Colonic mucosa (tissue), 4 donors: ENCODE results near the gene AK3. TPM values are rescaled to one million over a fixed set of nuclear protein-coding genes. Genes with fewer than 3 reads are reported as not detected.
A peak's percentile ranks its signal among the peaks of the same experiment; 100 is the strongest.

Source experiments
- DNase-seq: peaks from one replicate; pipeline ENCODE4 v3.0.0-alpha.2; 2020
- H3K27ac ChIP-seq: fragments of 200-600 bp; one replicate; pipeline ENCODE4 v1.8.0; 2021
- H3K27me3 ChIP-seq: fragments of 200-600 bp; one replicate; pipeline ENCODE4 v1.8.0; 2021
- H3K36me3 ChIP-seq: fragments of 200-600 bp; one replicate; pipeline ENCODE4 v1.8.0; 2021
- H3K4me1 ChIP-seq: fragments of 200-600 bp; one replicate; pipeline ENCODE4 v1.8.0; 2021; ENCODE audit warnings: mild to moderate bottlenecking
- H3K4me3 ChIP-seq: fragments of 200-600 bp; one replicate; pipeline ENCODE4 v1.8.0; 2021
- H3K9ac ChIP-seq, 2 donors: one replicate each; pipeline ENCODE4 v1.7.0; 2013; ENCODE audit warnings: control low read depth in 2 of 2, low read depth in 2 of 2, low read length in 2 of 2
- H3K9me3 ChIP-seq: fragments of 200-600 bp; one replicate; pipeline ENCODE4 v1.8.0; 2021
- CTCF ChIP-seq: fragments of 200-600 bp; IDR thresholded peaks from one replicate; pipeline ENCODE4 v1.8.0; 2022; ENCODE audit warnings: antibody characterized with exemption, mild to moderate bottlenecking
- intact Hi-C: fragments of 100-400 bp; cut with DNase I; formaldehyde crosslinking; loops from one replicate; pipeline ENCODE4 v1.14.1; 2022
- total RNA-seq, 2 donors: library from RNA; stranded (reverse); fragmentation: NEBNext Ultra II Directional in 1 of 2; extraction: Animal tissue kit (Norgen Biotek cat#: 25700) in 1 of 2; gene quantifications; one replicate each; pipeline ENCODE4 v1.2.1, GENCODE V29; 2021
- donor health status: healthy.
- donor health status: DM: no; HTN: no; CAD: no.
- donor health status: DM: no; HTN: no; CAD: no.

Gene AK3
- total RNA-seq, 2 donors from 2014 or later, result 80.3 to 95.7 TPM

GRCh38 chr9:4746278-4747030 is 5.5 kb upstream of the AK3 start:
- no peak for DNase-seq
- Histone ChIP-seq H3K4me3 (no peak overlapping the region), H3K9me3 (no peaks in the 10 kb centered on the region), H3K27ac (no peak overlapping the region), H3K27me3 (no peaks in the 10 kb centered on the region), H3K36me3 (no peaks in the 10 kb centered on the region), H3K9ac (no peak overlapping the region), H3K4me1 (no peaks in the 10 kb centered on the region)
- intact Hi-C loops, result loop anchor here (10.0 kb wide), 1 partner anchor 48 kb away; the partner anchor contains the start of gene RCL1
- TF ChIP-seq CTCF, result no peak

- Histone ChIP-seq H3K27ac (no peak overlapping the region), H3K9ac (no peak overlapping the region), H3K27me3 (no peaks in the 10 kb centered on the region)
Observed at GRCh38 chr9:4743131-4743875, 2.3 kb upstream of the AK3 start.

DNA sequence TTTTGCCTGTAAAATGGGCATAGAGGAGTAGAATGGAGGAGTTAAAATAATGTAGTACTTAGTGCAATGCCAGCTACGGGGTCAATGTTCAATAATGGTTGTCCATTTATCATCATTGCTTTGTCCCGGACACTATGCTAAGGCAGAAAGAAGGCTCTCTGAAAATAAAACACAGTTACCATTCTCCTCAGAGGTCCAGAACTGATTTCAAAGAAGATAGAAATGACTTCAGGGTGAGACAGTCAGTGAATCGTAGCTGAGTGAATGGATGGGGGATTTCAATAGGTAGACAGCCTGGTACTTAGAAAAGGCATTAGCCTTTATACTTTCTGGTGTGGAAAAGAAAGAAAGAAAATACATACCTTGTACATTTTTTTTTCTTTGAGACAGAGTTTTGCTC is 1.2 kb upstream of the AK3 start:
- Histone ChIP-seq H3K9ac (peak overlapping the region in 1 of 2 donors; percentile 87), H3K27me3 (no peaks in the 10 kb centered on the region), H3K27ac (peak overlapping the region; percentile 95), H3K4me1 (no peaks in the 10 kb centered on the region), H3K9me3 (no peaks in the 10 kb centered on the region), H3K4me3 (no peak overlapping the region), H3K36me3 (no peaks in the 10 kb centered on the region)
- intact Hi-C loops, result loop anchor here (5.0 to 10.0 kb wide), 2 partner anchors 53 to 80 kb away; partner anchors contain the start of genes PLPP6 and RCL1
- no peak for DNase-seq
- TF ChIP-seq CTCF, result no peak

More at GRCh38 chr9:4743131-4743875, 2.3 kb upstream of the AK3 start:
- H3K4me1 ChIP-seq, result no peaks in the 10 kb centered on the region
- no peaks in the 10 kb centered on the region for H3K9me3 ChIP-seq
- no peak for DNase-seq
- no peak for TF ChIP-seq CTCF
- intact Hi-C loops, result loop anchor here (5.0 to 10.0 kb wide), 2 partner anchors 51 to 81 kb away; partner anchors contain the start of genes PLPP6 and RCL1
- H3K36me3 ChIP-seq, result no peaks in the 10 kb centered on the region
- H3K4me3 ChIP-seq, result no peak overlapping the region

GRCh38 chr9:4741365-4742089 is 525 bp upstream of the AK3 start:
- peak; percentile 80 for DNase-seq
- Histone ChIP-seq H3K27me3 (no peaks in the 10 kb centered on the region), H3K36me3 (no peaks in the 10 kb centered on the region), H3K9ac (peak overlapping the region; percentile 86 to 87), H3K4me3 (peak overlapping the region; percentile 72), H3K4me1 (no peaks in the 10 kb centered on the region), H3K9me3 (no peaks in the 10 kb centered on the region), H3K27ac (peak overlapping the region; percentile 95)
- TF ChIP-seq CTCF, result no peak
- intact Hi-C loops, result loop anchor here (2.0 to 10.0 kb wide), 3 partner anchors 53 to 79 kb away; partner anchors contain the start of genes CDC37L1, PLPP6 and RCL1

DNA sequence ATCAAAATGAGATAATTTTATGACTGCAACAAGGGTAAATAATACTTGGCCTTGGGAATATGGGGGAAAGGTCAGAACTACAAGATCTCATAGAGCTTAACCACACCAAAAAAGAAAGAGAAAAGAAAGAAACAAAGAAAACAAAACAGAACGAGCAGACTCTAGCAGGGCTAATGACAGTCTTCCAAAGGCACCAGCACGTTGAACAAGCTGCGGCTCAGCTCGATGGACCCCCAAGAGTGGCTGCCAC is 689 bp downstream of the AK3 start:
- H3K36me3 ChIP-seq, result no peaks in the 10 kb centered on the region
- DNase-seq, result no peak
- no peaks in the 10 kb centered on the region for H3K4me1 ChIP-seq
- no peak for TF ChIP-seq CTCF
- peak overlapping the region; percentile 72 for H3K4me3 ChIP-seq
- H3K27me3 ChIP-seq, result no peaks in the 10 kb centered on the region
- H3K9ac ChIP-seq, result peak overlapping the region; percentile 86 to 89
- H3K9me3 ChIP-seq, result no peaks in the 10 kb centered on the region
- intact Hi-C loops, result loop anchor here (2.0 to 10.0 kb wide), 3 partner anchors 54 to 78 kb away; partner anchors contain the start of genes CDC37L1, PLPP6 and RCL1
- H3K27ac ChIP-seq, result peak overlapping the region; percentile 95
